NCI-H2107 treated with DMSO at 0.1 percent for 48 hours (cell line): Measurements from ENCODE around the gene KDM4B.
"Not testable (repeated sequence)": the region's sequence is repeated elsewhere in the genome, so short reads cannot be mapped to it uniquely, and the experiment has no call there.

Source experiments
- DNase-seq: peaks from one replicate; lab custom pipeline; 2025; ENCODE audit not compliant: unreplicated experiment; lab: John Stamatoyannopoulos, UW

The KDM4B gene

DNA sequence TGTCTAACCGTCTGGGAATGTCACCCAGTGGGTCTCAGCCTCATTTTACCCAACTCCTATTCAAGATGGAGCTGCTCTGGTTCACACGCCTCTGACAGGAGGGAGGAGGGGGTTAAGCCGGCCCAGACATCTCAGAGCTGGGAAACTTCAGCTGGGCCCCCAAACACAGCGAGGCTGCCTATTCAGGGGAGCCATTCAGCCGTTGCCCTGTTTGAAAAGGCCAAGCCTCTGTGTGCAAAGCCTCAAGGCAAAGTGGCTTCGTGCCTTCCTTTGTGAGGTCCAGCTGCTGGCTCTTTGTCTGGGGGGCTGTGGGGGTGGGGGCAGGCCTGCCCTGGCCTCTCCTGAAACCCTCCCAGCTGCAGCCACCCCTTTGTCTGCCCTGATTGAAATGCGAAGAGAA lies 224.3 kb downstream of the KDM4B start:
- DNase-seq = peak; percentile 34

DNA sequence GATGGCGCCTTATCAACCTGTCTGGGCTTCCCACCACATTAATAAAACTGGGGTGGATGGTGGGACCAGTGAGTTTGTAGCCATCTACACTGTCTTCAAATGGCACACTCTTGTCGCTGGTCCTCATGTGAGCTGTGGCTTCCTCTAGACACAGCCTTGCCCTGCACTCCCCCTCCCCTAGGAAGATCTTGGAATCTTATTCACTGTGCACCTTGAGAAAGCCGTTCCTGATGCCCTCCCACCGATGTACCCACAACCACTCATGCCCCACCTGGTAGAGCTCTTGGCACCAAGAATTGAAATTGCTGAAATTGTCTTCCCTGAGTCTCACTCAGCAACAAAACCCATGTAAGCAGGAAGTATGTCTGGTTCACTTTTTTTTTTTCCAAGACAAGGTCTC lies 225.7 kb downstream of the KDM4B start:
- DNase-seq = no peak

DNA sequence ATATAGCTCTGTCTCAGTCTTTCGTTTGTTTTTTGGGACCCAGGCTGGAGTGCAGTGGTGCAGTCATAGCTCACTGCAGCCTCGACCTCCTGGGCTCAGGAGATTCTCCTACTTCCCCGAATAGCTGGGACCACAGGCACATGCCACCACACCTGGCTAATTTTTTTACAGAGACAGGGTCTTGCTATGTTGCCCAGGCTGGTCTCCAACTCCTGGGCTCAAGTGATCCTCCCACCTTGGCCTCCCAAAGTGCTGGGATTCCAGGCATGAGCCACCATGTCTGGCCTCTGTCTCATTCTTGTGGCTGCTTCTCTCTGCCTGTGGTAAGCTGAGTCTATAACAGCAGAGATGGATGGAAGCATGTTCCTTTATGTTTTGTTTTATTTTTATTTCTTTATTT lies 226.7 kb downstream of the KDM4B start:
- DNase-seq = not testable (repeated sequence)

DNA sequence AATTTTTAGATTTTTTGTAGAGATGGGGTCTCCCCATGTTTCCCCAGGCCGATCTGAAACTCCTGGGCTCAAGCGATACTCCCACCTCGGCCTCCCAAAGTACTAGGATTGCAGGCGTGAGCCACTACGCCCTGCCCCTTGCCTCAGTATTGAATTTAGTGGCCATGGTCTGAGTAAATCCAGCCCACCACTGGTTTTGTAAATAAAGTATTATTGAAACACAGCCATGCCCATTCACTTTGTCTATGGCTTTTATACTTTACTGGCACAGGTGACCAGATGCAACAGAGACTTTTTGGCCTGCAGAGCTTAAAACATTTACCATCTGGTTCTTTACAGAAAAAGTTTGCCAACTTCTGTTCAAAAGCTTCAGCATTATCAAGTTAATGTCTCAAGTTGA lies 227.9 kb downstream of the KDM4B start:
- no peak for DNase-seq

DNA sequence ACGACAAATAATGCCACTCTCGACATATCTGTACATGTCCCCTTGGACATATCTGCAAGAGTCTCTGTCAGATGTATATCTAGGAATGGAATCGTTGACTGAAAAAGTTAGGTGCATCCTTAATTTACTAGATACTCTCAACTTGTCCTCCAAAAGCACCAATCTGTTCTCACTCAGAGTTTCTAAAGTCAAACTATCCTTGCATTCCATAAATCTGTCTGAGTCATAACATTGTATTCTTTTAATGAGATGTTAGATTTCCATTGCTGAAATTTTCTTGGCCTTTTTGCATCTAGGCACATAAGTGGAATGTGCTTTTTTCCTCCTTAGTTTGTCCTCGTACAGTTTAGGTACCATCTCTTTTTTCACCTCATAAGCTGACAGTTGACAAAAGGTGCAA lies 231.9 kb downstream of the KDM4B start:
- DNase-seq = no peak

DNA sequence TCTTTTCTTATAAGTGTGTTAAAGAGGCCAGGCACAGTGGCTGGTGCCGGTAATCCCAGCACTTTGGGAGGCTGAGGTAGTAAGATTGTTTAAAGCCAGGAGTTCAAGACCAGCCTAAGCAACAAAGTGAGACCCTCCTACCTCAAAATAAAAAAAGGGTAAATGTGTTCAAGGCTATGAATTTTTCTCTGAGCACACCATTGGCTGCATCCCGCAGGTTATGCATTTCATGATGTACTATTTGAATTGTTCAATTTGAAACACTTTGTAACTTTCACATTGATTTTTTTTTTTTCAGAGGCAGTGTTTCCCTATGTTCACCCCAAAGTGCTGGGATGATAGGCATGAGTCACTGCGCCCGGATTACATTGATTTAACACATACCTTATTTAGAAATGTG lies 233.6 kb downstream of the KDM4B start:
- no peak for DNase-seq
